ENCODE data around the gene HCN1.
"Not testable (repeated sequence)": the region's sequence is repeated elsewhere in the genome, so short reads cannot be mapped to it uniquely, and the experiment has no call there.

The HCN1 gene

GRCh38 chr5:45417285-45417998 lies 278.7 kb downstream of the HCN1 start:
- no peak for DNase-seq (ENCODE audit: low read depth in 2 of 2)

DNA sequence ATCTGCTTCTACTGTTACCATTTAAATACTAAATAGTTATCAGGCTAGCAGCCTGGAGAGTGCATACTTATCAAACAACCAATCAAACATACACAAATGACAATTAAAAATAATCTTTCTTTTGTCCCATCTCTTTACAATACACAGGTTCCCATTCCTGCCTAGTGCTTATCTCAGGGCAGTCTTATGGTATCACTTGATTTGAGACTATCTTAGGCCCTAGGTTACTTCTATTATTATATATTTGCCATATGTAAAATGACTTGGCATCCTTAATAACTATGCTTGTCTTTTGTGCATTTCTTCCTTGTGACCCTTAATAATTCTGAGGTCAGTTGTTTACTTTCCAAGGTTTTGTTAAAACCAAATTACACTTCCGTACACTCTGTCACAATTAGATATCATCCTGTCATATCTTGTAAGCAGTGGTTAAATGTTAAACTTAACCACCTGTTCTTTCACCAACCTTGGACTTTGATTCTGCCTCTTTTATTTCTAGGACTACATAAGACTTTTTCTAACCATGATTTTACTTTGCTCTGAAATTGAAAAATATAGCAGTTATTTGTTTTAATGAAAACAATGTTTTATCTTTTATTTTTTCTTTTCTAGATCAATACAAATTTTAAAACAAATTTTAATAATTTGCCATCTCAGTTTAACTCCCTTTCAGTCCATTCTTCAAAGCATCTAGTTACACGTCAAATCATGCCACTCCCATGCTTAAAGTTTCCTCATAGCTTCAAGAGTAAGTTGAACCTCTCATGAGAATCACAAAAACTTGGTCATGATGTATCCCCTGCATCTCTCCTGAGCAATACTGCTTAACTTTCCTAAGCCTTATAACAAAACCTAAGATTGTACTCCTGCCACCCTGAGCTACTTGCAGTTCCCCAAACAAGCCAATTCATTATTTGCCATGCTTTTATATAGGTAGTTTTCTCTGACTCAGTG lies 281.3 kb downstream of the HCN1 start:
- DNase-seq (ENCODE audit: low read depth in 2 of 2), result no peak

GRCh38 chr5:45411971-45412612 lies 284.1 kb downstream of the HCN1 start:
- DNase-seq (ENCODE audit: low read depth in 2 of 2), result no peak

DNA sequence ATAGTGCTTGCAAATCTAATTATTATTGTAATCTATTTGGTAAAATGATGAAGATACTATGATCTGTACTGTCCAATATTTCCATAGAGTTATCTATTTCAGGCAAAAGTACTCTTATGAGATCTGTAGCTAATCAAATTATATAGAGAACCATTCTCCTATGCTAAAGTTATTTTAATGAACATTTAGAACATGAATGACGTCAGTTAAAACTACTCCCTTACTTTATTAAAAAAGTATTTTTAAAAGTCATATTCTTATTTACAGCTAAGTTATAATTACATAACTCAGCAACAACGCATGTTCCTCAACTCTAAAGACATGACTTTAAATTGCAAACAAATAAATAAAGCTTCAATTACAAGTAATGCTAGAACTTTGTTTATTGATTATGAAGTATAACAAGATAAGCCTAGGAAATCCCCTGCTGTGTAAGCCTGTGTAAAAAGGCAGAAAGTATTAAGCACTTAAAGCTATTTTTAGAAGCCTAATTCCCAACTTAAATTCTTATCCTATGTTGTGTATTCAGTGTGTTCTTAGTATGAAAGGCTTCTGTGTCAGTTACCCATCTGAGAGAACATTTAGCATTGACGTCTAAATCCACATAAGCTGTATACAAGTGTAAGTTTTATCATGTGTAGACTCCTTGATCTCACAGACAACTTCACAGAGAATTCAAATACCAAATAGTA lies 285.7 kb downstream of the HCN1 start:
- no peak for DNase-seq (ENCODE audit: low read depth in 2 of 2)

DNA sequence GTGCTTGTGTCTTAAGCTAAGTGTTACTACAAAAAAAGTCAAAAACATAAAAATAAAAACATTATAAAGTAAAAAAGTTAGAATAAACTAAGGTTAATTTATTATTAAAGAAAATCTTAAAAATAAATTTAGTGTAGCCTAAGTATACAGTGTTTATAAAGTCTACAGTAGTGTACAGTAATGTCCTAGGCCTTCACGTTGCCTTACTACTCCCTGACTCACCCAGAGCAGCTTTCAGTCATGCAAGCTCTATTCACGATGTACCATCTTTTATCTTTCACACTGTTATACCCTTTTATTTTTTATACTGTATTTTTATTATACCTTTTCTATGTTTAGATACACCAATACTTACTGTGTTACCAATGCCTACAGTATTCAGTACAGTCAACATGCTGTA lies 288.1 kb downstream of the HCN1 start:
- no peak for DNase-seq (ENCODE audit: low read depth in 2 of 2)

- no peak for DNase-seq (ENCODE audit: low read depth in 2 of 2)
Measured at GRCh38 chr5:45402804-45403455, 293.2 kb downstream of the HCN1 start.

DNA sequence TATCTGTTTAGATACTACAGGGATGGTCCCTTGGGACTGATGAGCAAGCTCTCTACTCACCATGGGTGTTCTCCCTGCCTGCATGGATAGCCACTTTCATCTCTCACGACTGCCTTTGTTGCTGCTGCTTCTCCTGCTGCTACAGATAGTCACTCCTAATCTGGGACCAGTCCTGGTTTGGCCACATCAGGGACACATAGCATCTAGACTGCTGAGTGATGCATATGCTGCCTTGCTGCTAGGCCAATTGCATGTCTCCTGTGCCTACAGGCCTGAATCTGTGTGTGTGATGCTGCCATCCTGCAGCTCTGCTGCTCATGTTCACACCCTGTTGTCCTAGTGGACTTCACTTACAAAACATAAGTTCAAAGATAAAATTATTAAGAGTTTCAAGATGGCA lies 297.1 kb downstream of the HCN1 start:
- no peak for DNase-seq (ENCODE audit: low read depth in 2 of 2)

DNA sequence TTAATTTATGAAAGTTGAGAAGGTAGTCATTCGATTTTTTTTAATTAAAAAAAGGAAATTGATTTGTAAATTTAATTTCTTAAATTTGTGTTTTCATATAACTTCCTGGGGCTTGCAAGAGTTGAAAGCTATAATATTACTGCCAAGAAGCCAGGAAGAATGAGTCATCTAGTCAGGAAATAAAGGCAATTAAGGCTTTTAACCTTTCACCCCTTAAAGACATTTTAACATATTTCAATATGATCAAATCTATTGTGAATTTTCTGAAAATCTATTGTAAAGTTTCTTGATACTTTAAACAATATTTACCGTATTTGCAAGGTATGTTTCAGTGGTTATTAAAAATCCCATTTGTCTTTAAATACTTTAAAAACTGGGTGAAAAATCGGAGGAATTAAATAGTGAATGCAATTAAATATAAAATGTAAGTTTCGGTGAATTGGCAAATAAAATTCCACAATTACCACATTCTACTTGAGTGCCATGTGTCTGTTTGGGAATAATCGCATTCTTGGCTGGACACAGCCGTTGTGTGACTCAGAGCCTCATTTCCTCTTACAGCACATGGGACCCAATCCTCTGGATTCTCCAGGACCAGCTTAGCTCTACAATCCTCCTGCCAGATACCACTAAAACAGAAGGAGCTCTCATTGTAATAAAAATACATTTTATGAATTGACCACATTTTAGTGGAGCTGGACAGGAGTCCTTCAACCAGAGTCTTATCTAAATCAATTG lies 310.7 kb downstream of the HCN1 start:
- DNase-seq (ENCODE audit: low read depth in 2 of 2), result no peak

DNA sequence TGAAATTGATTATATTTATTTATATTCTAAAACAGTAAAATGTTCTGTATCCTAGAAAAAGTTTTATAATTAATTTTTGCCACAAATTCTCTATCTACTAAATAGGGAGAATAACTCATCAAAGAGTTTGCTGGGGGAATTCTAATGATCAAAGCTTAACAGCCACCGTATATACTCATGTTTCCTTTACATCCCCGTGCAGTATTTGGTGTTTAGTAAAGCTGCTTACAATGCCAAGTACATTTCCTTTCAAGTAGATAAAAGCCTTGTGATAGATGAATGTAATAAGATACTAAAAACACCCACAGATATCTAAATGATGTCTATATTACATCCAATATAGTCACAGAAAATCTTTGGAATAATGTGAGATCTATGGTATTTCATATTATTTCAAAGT lies 312.2 kb downstream of the HCN1 start:
- no peak for DNase-seq (ENCODE audit: low read depth in 2 of 2)

GRCh38 chr5:45382583-45382982 lies 313.6 kb downstream of the HCN1 start:
- DNase-seq (ENCODE audit: low read depth in 2 of 2), result no peak

DNA sequence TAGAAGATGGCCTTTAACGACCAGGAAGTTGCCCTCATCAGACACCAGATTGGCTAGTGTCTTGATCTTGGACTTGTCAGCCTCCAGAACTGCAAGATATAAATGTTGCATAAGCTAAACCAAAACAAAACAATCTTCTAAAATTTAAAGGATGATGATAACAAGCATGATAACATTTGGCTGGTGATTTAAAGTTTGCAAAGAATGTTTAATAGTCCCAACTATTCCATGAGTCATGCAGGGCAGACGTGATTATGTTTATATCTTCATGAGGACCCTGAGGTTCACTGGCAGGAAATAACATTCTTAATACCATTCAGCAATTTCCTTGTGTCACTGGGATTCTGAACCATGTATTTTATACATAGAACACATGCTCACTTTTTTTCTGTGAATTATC lies 319.8 kb downstream of the HCN1 start:
- no peak for DNase-seq (ENCODE audit: low read depth in 2 of 2)

DNA sequence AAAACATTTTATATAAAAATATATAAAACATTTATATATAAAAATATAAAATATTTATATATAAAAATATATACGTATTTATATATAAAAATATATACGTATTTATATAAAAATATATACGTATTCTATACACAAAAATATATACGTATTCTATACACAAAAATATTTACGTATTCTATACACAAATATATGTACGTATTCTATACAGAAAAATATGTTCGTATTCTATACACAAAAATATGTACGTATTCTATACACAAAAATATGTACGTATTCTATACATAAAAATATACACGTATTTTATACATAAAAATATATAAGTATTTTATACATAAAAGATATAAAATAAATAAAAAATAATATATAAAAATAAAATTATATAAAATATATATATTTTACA lies 323.6 kb downstream of the HCN1 start:
- DNase-seq (ENCODE audit: low read depth in 2 of 2), result no peak

DNA sequence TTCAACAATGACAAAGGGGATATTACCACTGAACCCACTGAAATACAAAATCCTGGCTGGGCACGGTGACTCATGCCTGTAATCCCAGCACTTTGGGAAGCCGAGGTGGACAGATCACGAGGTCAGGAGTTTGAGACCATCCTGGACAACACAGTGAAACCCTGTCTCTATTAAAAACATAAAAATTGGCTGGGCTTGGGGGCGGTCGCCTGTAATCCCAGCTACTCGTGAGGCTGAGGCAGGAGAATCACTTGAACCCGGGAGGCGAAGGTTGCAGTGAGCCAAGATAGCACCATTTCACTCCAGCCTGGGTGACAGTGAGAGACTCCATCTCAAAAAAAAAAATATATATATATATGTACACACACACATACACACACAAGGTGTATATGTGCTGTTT lies 324.8 kb downstream of the HCN1 start:
- not testable (repeated sequence) for DNase-seq (ENCODE audit: low read depth in 2 of 2)

DNA sequence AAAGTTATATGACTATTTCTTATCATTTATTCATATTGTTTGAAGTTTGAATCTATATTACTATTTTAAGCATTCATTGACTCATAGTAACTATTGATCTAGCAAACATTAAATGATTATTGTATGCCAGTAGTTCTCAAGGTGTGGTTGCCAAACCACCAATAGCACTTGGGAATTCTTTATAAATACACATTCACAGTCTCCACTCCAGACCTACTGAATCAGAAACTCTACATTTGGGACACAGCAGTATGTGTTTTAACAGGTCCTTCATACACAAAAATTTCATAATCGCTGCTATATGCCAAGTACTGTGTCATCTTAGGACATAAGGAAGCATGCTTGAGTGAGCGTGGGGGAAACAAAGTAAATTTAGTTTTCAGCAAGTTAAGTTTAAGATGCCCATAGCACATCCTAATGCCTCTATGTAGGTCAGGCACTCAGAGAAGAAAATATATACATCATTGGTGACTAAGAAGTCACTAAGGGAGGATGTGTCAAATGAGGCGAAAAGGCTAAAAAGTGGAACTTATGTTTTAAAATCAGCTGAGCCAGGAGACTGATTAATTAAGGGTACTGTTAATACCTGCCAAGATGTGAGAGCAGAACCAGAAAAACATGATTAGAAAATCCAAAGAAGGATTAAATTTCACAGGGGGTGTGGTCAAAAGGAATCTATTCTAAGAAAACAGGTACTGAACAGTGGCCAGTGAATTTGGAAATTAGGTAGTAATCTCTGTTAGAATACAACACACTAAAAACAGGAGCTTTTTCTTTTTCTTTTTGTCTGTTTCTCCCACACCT lies 340.8 kb downstream of the HCN1 start:
- DNase-seq (ENCODE audit: low read depth in 2 of 2), result no peak

GRCh38 chr5:45336464-45336863 lies 359.7 kb downstream of the HCN1 start:
- no peak for DNase-seq (ENCODE audit: low read depth in 2 of 2)

GRCh38 chr5:45335978-45336377 lies 360.2 kb downstream of the HCN1 start:
- no peak for DNase-seq (ENCODE audit: low read depth in 2 of 2)

DNA sequence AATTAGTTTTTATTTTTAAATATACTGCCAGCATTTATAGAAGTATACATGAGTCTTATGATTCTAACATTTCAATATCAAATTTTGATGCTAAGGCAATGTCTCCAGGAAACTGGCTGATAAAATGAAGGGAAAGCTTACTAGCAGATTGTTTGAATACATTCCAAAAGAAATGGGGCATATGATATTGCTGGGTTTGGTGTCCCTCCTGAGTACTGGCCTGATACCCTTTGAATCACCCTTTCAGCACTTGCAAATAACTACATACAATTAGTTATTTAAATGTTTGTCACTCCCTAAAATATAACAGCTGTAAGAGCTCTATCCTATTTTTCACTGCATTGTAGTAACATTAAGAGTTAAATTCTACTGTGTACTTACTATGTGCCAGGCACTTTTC lies 360.8 kb downstream of the HCN1 start:
- no peak for DNase-seq (ENCODE audit: low read depth in 2 of 2)

GRCh38 chr5:45334939-45335338 lies 361.2 kb downstream of the HCN1 start:
- DNase-seq (ENCODE audit: low read depth in 2 of 2), result no peak

GRCh38 chr5:45312627-45313026 lies 383.6 kb downstream of the HCN1 start:
- DNase-seq (ENCODE audit: low read depth in 2 of 2), result not testable (repeated sequence)

GRCh38 chr5:45295231-45295630 lies 400.9 kb downstream of the HCN1 start:
- DNase-seq (ENCODE audit: low read depth in 2 of 2), result no peak
